Fibroblast of skin of left biceps (primary cell): Measurements from ENCODE around the gene EOLA1.
"Not testable (repeated sequence)": the region's sequence is repeated elsewhere in the genome, so short reads cannot be mapped to it uniquely, and the experiment has no call there.

Experiments
- DNase-seq, 2 experiments: peaks; one replicate each; pipeline ENCODE4 v3.0.0-alpha.2; 2013; ENCODE audit warnings: low read depth in 2 of 2

The EOLA1 gene

DNA sequence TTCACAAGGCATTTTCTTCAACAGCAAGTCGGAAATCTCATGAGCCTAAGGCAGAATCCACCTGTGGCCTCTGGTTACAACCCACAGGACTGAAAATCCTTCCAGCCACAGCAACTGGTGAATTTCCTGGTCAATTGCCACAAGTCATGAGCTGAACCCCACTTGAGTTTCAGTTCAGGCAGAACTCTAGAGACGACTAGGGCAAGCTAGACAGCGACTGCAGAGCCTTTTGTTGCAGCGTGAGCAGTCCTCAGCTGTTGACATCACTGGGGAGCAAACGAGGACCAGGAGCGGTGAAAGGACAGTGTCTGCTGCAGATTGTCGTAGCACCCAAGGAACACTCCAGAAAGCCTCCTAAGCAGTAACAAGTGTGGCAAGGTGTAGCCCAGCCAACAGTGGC lies 55.1 kb downstream of the EOLA1 start:
- DNase-seq: not testable (repeated sequence)
